ENCODE data around the gene NUDT4.

The NUDT4 gene

GRCh38 chr12:93377252-93378195 lies at the start of gene NUDT4:
NUDT4 (plus strand) TSS chr12:93377925; CDS start chr12:93378323, 398 bp downstream.
- DNase-seq (ENCODE audit: low read depth), result peak; percentile 99

- no peak for DNase-seq (ENCODE audit: low read depth)
Observed at GRCh38 chr12:93333054-93333453, 44.7 kb upstream of the NUDT4 start.

- DNase-seq (ENCODE audit: low read depth), result no peak
Observed at GRCh38 chr12:93333828-93334227, 43.9 kb upstream of the NUDT4 start.

GRCh38 chr12:93335603-93336162 lies 42.0 kb upstream of the NUDT4 start:
- DNase-seq (ENCODE audit: low read depth), result no peak

GRCh38 chr12:93336291-93336741 lies 41.4 kb upstream of the NUDT4 start:
- no peak for DNase-seq (ENCODE audit: low read depth)

GRCh38 chr12:93338598-93338997 lies 39.1 kb upstream of the NUDT4 start:
- no peak for DNase-seq (ENCODE audit: low read depth)

- DNase-seq (ENCODE audit: low read depth), result no peak
Observed at GRCh38 chr12:93339695-93340094, 38.0 kb upstream of the NUDT4 start.

- DNase-seq (ENCODE audit: low read depth), result no peak
Observed at GRCh38 chr12:93341409-93342049, 36.2 kb upstream of the NUDT4 start.

- DNase-seq (ENCODE audit: low read depth), result no peak
Observed at GRCh38 chr12:93347054-93347785, 30.5 kb upstream of the NUDT4 start.

GRCh38 chr12:93348575-93349435 lies 28.9 kb upstream of the NUDT4 start:
- DNase-seq (ENCODE audit: low read depth), result no peak

GRCh38 chr12:93351726-93352125 lies 26.0 kb upstream of the NUDT4 start:
- DNase-seq (ENCODE audit: low read depth), result no peak

GRCh38 chr12:93352321-93352720 lies 25.4 kb upstream of the NUDT4 start:
- DNase-seq (ENCODE audit: low read depth), result no peak

GRCh38 chr12:93356214-93356613 lies 21.5 kb upstream of the NUDT4 start:
- DNase-seq (ENCODE audit: low read depth), result no peak

- DNase-seq (ENCODE audit: low read depth), result no peak
Observed at GRCh38 chr12:93358058-93358457, 19.7 kb upstream of the NUDT4 start.

- no peak for DNase-seq (ENCODE audit: low read depth)
Observed at GRCh38 chr12:93358821-93359220, 18.9 kb upstream of the NUDT4 start.

GRCh38 chr12:93360688-93361087 lies 17.0 kb upstream of the NUDT4 start:
- DNase-seq (ENCODE audit: low read depth), result no peak

GRCh38 chr12:93361151-93361919 lies 16.4 kb upstream of the NUDT4 start:
- no peak for DNase-seq (ENCODE audit: low read depth)

- no peak for DNase-seq (ENCODE audit: low read depth)
Observed at GRCh38 chr12:93363841-93364297, 13.9 kb upstream of the NUDT4 start.

GRCh38 chr12:93365616-93366405 lies 11.9 kb upstream of the NUDT4 start:
- DNase-seq (ENCODE audit: low read depth), result no peak

All from activated T-cell treated with anti-CD3 and anti-CD28 coated beads for 1 hour (primary cell).